Stimulated activated CD4-positive, alpha-beta T cell treated with anti-CD3 and anti-CD28 coated beads, TNF-alpha, amount 100 ng/mL, for 48 hours (primary cell): Measurements from ENCODE around the gene ADAMTS13.
"Not testable (repeated sequence)": the region's sequence is repeated elsewhere in the genome, so short reads cannot be mapped to it uniquely, and the experiment has no call there.

Experiments used
- DNase-seq, 3 donors: peaks; one replicate each; pipeline ENCODE4 v3.0.0-alpha.2; 2020; ENCODE audit warnings: low read depth in 3 of 3

The ADAMTS13 gene

GRCh38 chr9:133392308-133392707 lies 29.9 kb upstream of the ADAMTS13 start:
- DNase-seq: not testable (repeated sequence)

- no peak for DNase-seq
Observed at GRCh38 chr9:133393399-133393798, 28.8 kb upstream of the ADAMTS13 start.

GRCh38 chr9:133394687-133395271 lies 27.4 kb upstream of the ADAMTS13 start:
- DNase-seq: no peak

- DNase-seq: no peak
Observed at GRCh38 chr9:133396952-133397351, 25.2 kb upstream of the ADAMTS13 start.

- no peak for DNase-seq
Observed at GRCh38 chr9:133397370-133397769, 24.8 kb upstream of the ADAMTS13 start.

- no peak for DNase-seq
Observed at GRCh38 chr9:133397895-133398294, 24.3 kb upstream of the ADAMTS13 start.

- DNase-seq: no peak
Observed at GRCh38 chr9:133400292-133400691, 21.9 kb upstream of the ADAMTS13 start.

- no peak for DNase-seq
Observed at GRCh38 chr9:133401588-133401987, 20.6 kb upstream of the ADAMTS13 start.

- DNase-seq: no peak
Observed at GRCh38 chr9:133402689-133403088, 19.5 kb upstream of the ADAMTS13 start.

GRCh38 chr9:133403766-133404453 lies 18.3 kb upstream of the ADAMTS13 start:
- peak; percentile 19 to 48 (median 26) for DNase-seq

GRCh38 chr9:133404454-133405002 lies 17.6 kb upstream of the ADAMTS13 start:
- no peak for DNase-seq

GRCh38 chr9:133405508-133406438 lies 16.4 kb upstream of the ADAMTS13 start:
- DNase-seq: no peak

- DNase-seq: peak; percentile 66 to 79 (median 76)
Observed at GRCh38 chr9:133406480-133407307, 15.5 kb upstream of the ADAMTS13 start.

- DNase-seq: no peak
Observed at GRCh38 chr9:133408042-133408441, 14.1 kb upstream of the ADAMTS13 start.

- DNase-seq: no peak
Observed at GRCh38 chr9:133415170-133415569, 7.0 kb upstream of the ADAMTS13 start.

- peak; percentile 75 to 86 (median 81) for DNase-seq
Observed at GRCh38 chr9:133417541-133418461, 4.4 kb upstream of the ADAMTS13 start, which contains the start of gene REXO4. REXO4 (minus strand) TSS chr9:133418010; CDS start chr9:133417844, 166 bp downstream.

GRCh38 chr9:133419005-133419404 lies 3.2 kb upstream of the ADAMTS13 start:
- DNase-seq: no peak

- no peak for DNase-seq
Observed at GRCh38 chr9:133420392-133420827, 1.8 kb upstream of the ADAMTS13 start.

GRCh38 chr9:133423216-133423615 lies 1.0 kb downstream of the ADAMTS13 start:
- DNase-seq: no peak

- no peak for DNase-seq
Observed at GRCh38 chr9:133424187-133424586, 2.0 kb downstream of the ADAMTS13 start.
